GM12873 (cell line): Measurements from ENCODE around the gene CAST.

Source experiments
- CTCF ChIP-seq: IDR thresholded peaks from 2 replicates; pipeline ENCODE4 v1.5.1; 2012; ENCODE audit warnings: low read depth, mild to moderate bottlenecking, moderate library complexity, low read length, control low read depth; ENCODE audit not compliant: insufficient read depth; ENCODE audit errors: missing control alignments

Gene CAST

GRCh38 chr5:96703995-96704394 is 41.8 kb downstream of the CAST start:
- TF ChIP-seq CTCF, result no peak

GRCh38 chr5:96706433-96707111 is 44.4 kb downstream of the CAST start:
- TF ChIP-seq CTCF, result no peak

GRCh38 chr5:96708600-96708999 is 46.4 kb downstream of the CAST start:
- no peak for TF ChIP-seq CTCF

- no peak for TF ChIP-seq CTCF
These were observed 47.1 kb downstream of the CAST start for GRCh38 chr5:96709152-96709821.

- no peak for TF ChIP-seq CTCF
These were observed 50.0 kb downstream of the CAST start for GRCh38 chr5:96712100-96712746.

GRCh38 chr5:96714450-96714849 is 52.3 kb downstream of the CAST start:
- TF ChIP-seq CTCF, result no peak

- no peak for TF ChIP-seq CTCF
These were observed 52.8 kb downstream of the CAST start for GRCh38 chr5:96714951-96715451.
